ENCODE results near the gene UBA1.

- TF ChIP-seq, protein P1, sequence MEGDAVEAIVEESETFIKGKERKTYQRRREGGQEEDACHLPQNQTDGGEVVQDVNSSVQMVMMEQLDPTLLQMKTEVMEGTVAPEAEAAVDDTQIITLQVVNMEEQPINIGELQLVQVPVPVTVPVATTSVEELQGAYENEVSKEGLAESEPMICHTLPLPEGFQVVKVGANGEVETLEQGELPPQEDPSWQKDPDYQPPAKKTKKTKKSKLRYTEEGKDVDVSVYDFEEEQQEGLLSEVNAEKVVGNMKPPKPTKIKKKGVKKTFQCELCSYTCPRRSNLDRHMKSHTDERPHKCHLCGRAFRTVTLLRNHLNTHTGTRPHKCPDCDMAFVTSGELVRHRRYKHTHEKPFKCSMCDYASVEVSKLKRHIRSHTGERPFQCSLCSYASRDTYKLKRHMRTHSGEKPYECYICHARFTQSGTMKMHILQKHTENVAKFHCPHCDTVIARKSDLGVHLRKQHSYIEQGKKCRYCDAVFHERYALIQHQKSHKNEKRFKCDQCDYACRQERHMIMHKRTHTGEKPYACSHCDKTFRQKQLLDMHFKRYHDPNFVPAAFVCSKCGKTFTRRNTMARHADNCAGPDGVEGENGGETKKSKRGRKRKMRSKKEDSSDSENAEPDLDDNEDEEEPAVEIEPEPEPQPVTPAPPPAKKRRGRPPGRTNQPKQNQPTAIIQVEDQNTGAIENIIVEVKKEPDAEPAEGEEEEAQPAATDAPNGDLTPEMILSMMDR (IDR thresholded peaks at IDR 0.05), result no peak
- TF ChIP-seq EP300 (IDR thresholded peaks at IDR 0.05), result no peak
Observed at GRCh38 chrX:47198687-47199080, 5.1 kb downstream of the UBA1 start.
